COLO829 (cell line): Measurements from ENCODE around the gene MCF2L.
"Not testable (repeated sequence)": the region's sequence is repeated elsewhere in the genome, so short reads cannot be mapped to it uniquely, and the experiment has no call there.

Experiments used
- DNase-seq: peaks from one replicate; pipeline ENCODE4 v3.0.0; 2012; ENCODE audit warnings: low spot score

Gene MCF2L

GRCh38 chr13:113017506-113018215 lies 48.6 kb downstream of the MCF2L start:
- no peak for DNase-seq

- no peak for DNase-seq
Observed at GRCh38 chr13:113018676-113019465, 49.9 kb downstream of the MCF2L start.

GRCh38 chr13:113020323-113021080 lies 51.5 kb downstream of the MCF2L start:
- no peak for DNase-seq

GRCh38 chr13:113021391-113021790 lies 52.4 kb downstream of the MCF2L start:
- DNase-seq = no peak

GRCh38 chr13:113021811-113022210 lies 52.8 kb downstream of the MCF2L start:
- no peak for DNase-seq

GRCh38 chr13:113022391-113022744 lies 53.4 kb downstream of the MCF2L start:
- no peak for DNase-seq

GRCh38 chr13:113022745-113023574 lies 53.9 kb downstream of the MCF2L start:
- DNase-seq = peak; percentile 93

- DNase-seq = no peak
Observed at GRCh38 chr13:113023694-113024430, 54.8 kb downstream of the MCF2L start.

GRCh38 chr13:113024466-113024865 lies 55.5 kb downstream of the MCF2L start:
- no peak for DNase-seq

GRCh38 chr13:113026391-113026910 lies 57.4 kb downstream of the MCF2L start:
- no peak for DNase-seq

GRCh38 chr13:113027095-113027494 lies 58.1 kb downstream of the MCF2L start:
- DNase-seq = no peak

GRCh38 chr13:113027566-113027965 lies 58.6 kb downstream of the MCF2L start:
- DNase-seq = no peak

GRCh38 chr13:113028336-113029060 lies 59.5 kb downstream of the MCF2L start:
- no peak for DNase-seq

- no peak for DNase-seq
Observed at GRCh38 chr13:113029061-113029445, 60.0 kb downstream of the MCF2L start.

GRCh38 chr13:113029487-113030258 lies 60.7 kb downstream of the MCF2L start:
- DNase-seq = no peak

- DNase-seq = not testable (repeated sequence)
Observed at GRCh38 chr13:113030259-113030640, 61.2 kb downstream of the MCF2L start.

- no peak for DNase-seq
Observed at GRCh38 chr13:113031465-113031864, 62.5 kb downstream of the MCF2L start.

- no peak for DNase-seq
Observed at GRCh38 chr13:113032291-113032690, 63.3 kb downstream of the MCF2L start.

GRCh38 chr13:113033054-113033850 lies 64.2 kb downstream of the MCF2L start:
- DNase-seq = no peak
